Measurements from ENCODE around the gene MAP7D1.
"Not testable (repeated sequence)": the region's sequence is repeated elsewhere in the genome, so short reads cannot be mapped to it uniquely, and the experiment has no call there.

Gene MAP7D1

DNA sequence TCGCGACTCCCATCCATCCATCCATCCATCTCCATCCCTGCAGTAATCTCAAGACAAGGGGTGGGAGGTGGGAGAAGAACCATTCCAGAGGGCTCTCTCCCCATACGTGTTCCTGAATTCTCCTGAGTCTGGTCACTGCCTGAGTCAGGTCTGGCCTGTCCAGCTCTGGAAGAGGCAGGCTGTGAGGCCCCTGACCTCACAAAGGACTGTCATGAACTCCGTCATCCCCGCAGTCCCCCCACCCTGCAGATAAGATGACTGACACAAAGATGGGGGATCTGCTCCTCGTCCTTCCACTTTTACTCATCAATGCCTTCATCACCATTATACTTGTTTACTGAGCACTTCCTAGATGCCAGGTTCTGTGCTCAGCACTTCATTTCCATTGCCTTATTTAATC lies 1.6 kb upstream of the MAP7D1 start:
- no peak for DNase-seq

DNA sequence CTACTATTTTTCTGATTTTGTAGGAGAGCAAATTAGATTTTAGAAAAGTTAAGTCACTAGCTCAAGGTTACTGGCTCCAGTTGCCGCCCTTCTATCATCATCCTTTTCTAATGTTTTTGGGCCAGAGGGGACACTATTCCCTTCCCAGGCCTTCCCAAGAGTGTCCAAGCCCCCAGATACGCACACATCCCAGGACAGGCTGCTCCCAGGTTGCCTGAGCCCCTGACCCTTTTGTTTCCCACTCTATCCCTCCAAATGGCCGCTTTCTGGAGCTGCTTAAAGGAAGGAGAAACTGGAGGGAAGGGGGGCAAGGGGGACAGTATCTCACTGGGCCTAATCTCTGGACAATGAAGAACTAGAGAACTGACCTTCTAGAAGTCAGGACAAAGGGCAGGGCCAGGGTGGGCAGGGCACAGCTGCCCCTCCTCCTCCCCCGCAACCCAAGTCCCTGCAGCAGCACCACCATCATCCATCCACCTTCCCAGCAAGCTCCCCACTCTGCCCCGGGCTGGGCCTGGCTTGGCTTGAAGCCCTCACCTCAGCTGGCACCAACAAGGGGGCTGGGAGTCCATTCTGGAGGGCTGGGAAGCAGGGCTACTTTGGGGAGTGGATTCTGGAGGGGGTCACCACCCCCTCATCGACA lies 1.1 kb upstream of the MAP7D1 start:
- no peak for DNase-seq

GRCh38 chr1:36156329-36157114 lies 562 bp downstream of the MAP7D1 start:
- DNase-seq, result peak; percentile 27

DNA sequence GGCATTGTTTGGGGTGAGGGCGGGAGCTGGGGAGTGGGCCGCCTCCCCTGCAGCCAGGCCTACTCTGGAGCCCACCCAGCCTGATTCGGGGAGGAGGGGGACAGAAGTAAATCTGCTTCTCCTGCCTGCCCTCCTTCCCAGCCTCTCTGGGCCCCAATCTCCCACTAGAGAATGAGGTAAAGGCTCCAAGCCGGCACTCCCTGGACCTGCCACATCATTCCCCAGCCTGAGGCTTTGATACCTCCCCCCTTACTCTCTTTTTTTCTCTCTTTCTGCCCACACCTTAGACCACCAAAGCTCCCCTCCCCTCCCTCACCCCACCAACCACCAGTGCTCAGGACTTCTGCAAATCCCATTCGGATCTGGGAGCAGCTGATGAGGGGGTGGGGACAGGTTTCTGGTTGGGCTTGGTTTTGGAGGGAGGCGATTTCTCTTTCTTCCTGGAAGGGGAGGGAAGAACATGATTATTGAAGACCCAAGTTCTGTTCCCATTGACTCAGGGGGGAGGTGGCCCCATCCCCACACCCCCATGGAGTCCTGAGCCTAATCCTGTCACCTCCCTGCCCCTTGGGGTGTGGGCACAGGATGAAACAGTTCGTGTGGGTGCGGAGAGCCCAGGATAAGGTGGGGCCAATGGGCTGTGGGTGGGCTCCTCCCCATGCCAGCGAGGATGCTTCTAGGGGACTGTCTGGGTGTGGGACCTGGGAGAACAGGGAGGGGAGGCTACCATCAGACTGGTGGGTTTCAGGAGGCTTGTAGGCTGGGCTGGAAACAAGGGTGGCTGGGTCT lies 1.3 kb downstream of the MAP7D1 start:
- no peak for DNase-seq

DNA sequence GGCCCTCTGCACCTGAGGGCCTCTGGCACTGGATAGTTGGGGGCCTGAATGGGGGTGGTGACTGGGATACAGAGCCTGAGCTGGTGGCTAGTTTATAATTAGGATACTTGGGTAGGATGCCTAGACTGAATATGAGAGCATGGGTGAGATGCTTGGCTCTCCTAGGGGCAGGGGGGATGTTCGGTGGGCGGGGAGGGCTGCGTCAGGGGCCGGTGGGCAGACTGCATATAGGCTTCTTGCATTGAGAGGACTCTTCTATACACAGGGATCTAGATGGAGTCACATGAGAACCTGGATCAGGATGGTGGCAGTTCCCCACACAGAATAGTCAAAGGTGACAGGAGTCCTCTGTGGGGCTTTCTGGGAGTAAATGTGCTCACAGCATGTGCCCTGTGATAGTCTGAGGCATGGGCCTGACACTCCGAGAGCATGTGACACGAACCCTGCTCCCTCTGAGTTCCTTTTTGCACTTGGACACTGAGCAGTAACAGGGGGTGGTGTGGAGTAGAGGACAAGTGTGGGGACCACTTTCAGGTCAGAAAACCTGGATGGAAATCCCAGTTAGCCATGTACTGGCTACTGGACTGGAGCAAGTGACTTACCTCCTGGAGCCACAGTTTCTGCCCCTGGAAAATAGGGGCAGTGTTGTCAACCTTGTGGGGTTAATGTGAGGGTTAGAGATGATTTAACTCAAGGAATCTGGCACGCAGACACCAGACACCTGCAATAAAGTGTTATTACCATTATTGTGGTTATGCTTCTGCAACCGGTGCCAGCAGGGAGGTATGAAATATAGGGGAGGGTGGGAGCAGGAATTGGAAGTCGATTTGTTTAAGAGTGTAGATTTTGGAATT lies 2.2 kb downstream of the MAP7D1 start:
- no peak for DNase-seq

DNA sequence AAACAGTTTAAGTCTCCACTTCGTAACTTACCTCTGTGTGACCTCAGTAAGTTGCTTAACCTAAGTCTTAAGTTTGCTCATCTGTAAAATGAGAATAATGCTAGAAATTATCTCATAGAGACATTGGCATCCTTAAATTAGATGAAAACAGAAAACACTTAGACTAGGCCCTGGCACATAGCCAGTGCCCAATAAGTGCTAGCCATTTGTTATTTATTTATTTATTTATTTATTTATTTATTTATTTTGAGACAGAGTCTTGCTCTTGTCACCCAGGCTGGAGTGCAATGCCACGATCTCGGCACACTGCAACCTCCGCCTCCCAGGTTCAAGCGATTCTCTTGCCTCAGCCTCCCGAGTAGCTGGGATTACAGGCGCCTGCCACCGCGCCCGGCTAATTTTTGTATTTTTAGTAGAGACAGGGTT lies 2.9 kb downstream of the MAP7D1 start:
- DNase-seq, result not testable (repeated sequence)

DNA sequence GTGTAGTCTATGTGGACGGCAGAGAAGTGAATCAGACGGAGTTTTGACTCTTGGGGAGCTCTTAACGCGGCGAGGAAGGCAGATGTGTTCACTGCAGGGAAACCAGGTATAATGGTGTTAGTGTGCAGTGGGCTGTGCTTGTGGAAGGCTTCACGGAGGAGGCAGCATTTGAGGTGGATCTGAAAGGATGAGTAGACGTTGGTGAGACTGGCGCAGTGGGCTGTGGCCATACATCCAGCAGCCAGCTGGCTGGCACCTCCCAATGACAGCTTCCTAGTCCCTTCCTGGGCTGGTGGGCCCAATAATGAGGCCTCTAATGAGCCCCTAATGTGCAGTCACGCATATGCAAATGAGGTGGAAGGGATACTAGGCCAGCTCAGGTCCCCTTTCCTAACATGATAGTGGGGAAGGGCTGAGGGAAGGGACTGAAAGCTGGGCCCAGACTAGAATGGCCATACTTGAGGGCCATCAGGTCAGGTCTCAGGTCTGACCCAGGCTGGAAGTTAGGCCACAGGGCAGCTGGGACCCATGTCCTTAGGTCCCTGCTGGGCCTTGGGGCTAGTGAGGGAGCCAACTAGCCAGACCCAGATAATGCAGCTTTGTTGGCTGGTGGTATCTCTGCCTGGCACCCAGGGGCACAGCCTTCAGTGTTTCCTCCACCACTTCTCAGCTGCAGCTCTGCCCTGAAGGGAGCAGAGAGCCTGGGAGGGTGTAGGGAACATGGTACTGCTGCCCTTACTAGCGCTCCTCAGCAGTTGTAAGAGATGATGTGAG lies 3.8 kb downstream of the MAP7D1 start:
- no peak for DNase-seq

DNA sequence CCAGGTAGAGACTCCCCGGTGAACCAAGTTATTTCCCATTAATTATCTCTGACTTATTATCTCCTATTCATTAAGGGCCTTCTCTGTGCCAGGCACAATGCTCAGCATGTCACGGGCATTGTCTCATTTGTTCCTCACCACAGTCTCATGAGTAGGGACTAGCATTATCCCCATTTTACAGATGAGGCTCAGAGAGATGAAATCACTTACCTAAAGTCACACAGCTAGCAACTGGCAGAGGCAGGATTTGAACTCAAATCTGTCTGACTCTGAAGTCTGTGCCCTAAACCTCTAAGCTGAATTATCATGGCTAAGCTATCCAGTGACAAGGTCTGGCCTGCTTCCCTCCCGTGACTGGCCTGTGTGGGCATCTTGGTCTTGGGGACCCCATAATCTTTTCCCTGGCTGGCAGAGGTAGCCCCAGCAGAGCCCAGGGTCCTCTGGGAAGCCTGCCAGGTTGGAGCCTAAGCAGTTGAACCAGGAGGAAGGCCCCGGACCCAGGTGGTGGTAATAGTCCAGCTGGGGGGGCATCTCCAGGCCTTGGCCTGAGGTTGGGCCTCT lies 4.5 kb downstream of the MAP7D1 start:
- DNase-seq, result no peak

DNA sequence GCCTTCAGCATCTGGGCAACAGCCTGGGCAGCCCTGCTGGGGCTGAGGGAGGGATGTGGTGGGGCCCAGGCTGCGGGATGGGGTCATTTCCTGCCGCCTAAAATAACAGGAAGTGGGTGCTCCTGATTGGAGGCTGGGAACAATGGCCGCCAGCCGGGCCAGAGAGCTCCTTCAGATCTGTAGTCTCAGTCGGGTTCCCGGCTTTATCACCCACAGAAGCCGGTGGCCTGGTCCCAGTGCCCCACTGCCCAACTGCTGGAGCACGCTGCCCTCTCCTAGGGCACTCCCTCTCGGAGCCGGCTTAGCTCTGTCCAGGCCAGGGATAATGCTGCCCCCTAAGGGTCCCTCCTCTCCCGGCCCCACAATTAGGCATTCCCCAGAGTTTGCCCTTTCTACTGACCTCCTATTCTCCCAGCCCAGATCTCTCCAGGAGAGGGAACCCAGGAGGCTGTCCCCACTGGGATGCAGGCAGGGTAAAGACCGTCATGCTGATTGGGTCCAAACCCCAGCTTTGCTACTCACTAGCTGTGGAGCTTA lies 5.1 kb downstream of the MAP7D1 start:
- DNase-seq, result peak; percentile 64

DNA sequence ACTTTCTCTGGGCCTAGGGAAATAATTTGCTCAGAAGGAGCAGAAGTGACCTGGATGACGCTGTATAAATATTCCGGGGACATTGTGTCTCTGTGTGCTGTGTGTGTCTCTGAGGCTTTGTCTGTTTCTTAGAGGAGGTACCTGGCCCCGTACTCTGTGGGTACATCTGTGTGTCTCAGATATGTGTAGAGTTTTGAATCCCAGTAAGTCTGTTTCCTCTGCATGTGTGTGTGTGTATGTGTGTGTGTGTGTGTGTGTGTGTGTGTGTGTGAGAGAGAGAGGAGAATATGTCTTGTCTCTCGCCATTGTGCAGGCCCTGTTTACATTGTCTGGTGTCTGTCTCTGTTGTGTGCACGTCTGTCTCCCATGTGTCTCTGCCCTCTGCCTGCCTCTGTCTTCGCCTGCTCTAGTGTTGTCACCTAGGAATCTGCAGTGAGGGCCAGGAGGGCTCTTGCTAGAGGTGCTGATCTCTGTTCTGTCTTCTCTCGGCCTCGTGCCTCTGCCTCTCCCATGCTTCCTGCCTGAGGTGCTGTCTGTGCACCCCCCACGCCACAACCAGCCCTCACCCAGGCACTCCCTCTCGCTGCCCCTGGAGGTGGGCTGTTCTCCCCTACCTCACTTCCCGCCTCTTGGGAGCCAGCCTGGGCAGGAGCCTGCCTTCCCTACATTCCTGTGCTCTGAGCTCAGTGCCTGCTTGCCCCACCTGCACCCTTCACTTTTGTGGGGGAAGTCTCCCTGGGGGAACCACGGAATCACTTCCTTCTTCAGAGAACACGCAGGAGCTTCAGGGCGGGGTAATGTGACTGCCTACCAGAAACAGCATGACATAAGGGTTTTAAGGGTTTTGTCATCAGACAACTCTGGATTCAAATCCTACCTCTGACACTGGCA lies 5.9 kb downstream of the MAP7D1 start:
- DNase-seq, result no peak

DNA sequence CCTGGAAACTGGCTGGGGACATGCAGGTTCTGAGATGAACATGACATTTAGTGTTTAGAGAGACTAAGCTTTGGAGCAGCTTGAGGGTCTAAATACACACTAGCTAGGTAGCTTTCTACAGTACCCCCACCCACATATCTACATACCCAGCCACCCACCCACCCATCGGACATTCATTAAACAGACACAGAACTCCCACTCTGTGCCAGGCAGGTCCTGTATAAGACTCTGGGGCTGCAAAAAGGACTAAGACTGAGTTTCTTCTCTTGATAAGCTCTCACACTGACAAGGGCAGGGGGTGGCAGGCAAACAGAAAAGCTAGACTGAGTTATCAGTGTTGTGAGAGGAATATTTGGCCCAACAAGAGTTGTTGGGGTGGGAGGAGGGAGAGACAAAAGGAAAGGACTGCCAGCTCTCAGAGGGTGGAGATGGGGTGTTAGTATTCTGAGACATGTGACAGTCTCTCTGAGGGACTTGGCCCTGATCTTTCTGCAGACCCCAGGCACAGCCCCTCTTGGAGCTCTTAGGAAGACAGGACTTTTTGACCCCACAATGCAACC lies 6.8 kb downstream of the MAP7D1 start:
- DNase-seq, result no peak

DNA sequence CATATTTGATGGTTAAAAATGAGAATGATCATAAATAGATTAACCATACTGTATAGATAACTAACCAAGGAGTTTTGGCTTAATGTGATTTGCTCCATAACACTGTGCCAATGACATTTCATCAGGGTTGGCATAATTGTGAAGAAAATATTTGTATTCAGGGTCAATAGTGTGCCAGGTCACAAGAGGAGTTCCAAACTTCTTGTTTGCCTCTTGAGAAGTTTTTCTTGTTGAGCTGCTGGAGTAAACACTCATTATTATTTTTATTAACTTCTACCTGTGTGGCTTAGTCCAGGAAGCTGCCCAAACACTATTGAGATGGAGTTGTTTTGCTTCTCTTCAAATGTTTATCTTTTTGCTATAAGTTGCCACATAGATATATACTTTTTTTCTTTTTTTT lies 7.5 kb downstream of the MAP7D1 start:
- no peak for DNase-seq

DNA sequence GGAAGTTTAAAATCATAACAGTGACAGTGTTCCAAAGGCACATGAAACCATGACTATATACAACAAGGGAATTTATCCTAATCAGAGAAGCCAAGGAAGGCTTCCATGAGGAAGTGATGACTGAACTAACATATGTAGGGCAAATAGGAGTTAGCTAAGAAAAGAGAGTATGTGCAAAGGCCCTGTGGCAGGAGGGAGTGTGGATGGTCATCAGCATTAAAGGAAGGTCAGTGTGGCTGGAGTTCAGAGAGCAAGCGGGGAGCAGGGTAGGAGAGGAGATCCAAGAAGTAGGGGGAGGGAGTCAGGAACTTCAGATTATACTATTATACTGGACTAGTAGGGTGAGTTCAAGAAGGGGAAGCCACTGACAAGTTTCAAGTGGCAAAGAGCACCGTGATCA lies 8.4 kb downstream of the MAP7D1 start:
- DNase-seq, result no peak

DNA sequence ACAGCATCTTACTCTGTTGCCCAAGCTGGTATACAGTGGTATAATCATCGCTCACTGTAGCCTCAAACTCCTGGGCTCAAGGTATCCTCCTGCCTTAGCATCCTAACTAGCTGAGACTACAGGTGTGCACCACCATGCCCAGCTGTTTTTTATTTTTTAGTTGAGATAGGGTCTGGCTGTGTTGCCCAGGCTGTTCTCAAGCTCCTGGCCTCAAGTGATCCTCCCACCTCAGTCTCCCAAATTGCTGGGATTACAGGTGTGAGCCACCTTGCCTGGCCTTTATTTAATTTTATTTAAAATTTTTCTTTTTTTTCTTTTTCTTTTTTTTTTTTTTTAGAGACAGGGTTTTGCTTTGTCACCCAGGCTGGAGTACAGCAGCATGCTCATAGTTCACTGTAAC lies 9.2 kb downstream of the MAP7D1 start:
- DNase-seq, result no peak

GRCh38 chr1:36166136-36166535 lies 10.2 kb downstream of the MAP7D1 start:
- DNase-seq, result no peak

GRCh38 chr1:36166938-36167905 lies 11.3 kb downstream of the MAP7D1 start:
- DNase-seq, result no peak

- no peak for DNase-seq
Measured at GRCh38 chr1:36168514-36168913, 12.6 kb downstream of the MAP7D1 start.

DNA sequence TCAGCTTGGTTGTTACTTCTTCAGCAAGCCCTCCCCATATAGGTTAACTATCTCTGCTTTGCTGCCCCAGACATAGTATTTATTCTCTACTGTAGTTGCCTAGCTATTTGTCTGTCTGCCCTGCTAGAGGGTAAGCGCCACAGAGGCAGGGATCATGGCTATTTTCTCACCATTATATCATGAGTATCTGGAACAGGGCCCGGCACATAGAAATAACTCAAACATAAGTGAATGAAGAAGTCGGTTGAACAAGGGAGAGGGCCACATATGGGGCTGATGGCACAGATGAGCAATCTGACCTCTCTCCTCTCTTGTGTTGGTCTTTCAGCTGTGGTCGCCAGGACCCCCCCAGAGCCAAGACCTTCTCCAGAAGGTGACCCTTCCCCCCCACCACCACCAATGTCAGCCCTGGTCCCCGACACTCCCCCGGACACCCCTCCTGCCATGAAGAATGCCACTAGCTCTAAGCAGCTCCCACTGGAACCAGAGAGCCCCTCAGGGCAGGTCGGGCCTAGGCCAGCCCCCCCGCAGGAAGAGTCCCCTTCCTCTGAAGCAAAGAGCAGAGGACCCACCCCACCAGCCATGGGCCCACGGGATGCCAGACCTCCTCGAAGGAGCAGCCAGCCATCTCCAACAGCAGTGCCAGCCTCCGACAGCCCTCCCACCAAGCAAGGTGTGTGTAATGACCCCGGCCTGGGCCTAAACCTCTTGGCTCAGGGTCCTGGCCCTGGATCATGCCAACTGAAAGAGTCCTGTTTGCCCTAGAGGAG lies 14.9 kb downstream of the MAP7D1 start:
- DNase-seq, result no peak
